GM18873 (cell line): ENCODE results near the gene RPS8.
"Not testable (repeated sequence)": the region's sequence is repeated elsewhere in the genome, so short reads cannot be mapped to it uniquely, and the experiment has no call there.

ENCODE experiments used
- ATAC-seq: cut with Tn5 transposase; IDR thresholded peaks from one replicate; pipeline ENCODE4 v1.9.1; 2021; ENCODE audit warnings: mild to moderate bottlenecking, moderate library complexity, moderate number of reproducible peaks; ENCODE audit not compliant: unreplicated experiment, low FRiP score

Gene RPS8

GRCh38 chr1:44775078-44775929 lies at the start of gene RPS8:
Gene RPS8 (plus strand): TSS chr1:44775540. CDS start chr1:44775597, 57 bp downstream.
- peak; percentile 70 for ATAC-seq

DNA sequence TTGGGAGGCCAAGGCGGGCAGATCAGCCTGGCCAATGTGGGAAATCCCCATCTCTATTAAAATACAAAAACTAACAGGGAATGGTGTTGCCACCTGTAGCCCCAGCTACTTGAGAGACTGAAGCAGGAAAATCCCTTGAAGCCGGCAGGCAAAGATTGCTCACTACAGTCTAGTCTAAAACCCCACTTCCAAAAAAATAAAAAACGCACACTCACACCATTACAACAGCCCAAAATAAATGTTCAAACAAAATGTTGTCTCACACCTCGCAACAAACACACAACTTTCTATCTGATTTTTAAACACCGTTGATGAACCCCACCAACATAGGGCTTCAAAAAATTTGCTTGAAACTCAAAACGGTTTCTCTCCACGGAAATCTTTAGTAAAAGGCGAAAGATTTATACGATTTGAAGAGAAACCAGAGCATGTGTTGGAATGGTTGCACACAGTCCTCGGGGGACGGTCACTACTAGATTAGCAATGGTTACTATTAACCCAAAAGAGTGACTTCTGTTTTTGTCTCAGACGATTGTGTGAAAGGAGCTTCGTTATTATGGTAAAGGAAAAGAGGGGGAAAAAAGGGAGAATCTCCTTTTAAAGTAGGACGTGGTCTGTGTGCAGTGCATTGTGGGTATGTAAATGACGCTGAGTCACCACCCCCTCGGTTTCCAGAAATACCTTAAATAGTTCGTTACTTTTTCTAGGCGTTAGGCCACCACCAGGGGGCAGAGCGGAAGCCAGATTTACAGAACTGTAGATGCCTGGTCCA lies 44.4 kb upstream of the RPS8 start, which contains the start of gene RNU5D-1:
Gene RNU5D-1 (minus strand): TSS at position 430 of the 772 bp plus-strand sequence.
- ATAC-seq = peak; percentile 50

GRCh38 chr1:44733365-44733764 lies 42.0 kb upstream of the RPS8 start:
- no peak for ATAC-seq

DNA sequence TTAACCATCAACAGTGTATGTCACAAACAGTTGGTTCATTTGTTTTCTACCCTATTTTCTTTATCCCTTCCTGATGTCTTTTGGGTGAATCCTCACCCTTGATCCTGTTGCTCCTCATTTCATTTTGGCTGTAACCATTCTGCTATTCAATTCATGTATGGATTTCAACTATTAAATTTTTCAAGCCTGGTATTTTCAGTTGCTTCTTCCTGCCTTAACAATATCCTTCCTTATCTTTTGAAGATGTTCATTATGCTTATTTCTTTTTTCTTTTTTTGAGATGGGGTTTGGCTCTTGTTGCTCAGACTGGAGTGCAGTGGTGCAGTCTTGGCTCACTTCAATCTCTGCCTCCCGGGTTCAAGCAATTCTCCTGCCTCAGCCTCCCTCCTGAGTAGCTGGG lies 41.6 kb upstream of the RPS8 start:
- no peak for ATAC-seq

- ATAC-seq = no peak
Observed at GRCh38 chr1:44735992-44736391, 39.3 kb upstream of the RPS8 start.

DNA sequence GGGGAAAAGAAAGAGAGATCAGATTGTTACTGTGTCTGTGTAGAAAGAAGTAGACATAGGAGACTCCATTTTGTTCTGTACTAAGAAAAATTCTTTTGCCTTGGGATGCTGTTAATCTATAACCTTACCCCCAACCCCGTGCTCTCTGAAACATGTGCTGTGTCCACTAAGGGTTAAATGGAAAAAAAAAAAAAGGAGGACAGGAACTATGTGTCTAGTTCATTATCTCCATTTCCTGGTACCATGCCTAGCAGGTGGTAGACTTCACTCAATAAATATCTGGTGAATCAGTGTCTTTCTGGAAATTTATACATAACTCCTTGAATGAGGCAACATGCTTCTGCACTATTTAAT lies 36.4 kb upstream of the RPS8 start:
- ATAC-seq = not testable (repeated sequence)

- ATAC-seq = peak; percentile 91
Observed at GRCh38 chr1:44739307-44740178, 35.8 kb upstream of the RPS8 start, which contains the start of gene KIF2C. Gene KIF2C (plus strand): TSS chr1:44739837. CDS start chr1:44739933, 96 bp downstream.

GRCh38 chr1:44740179-44740617 lies 35.1 kb upstream of the RPS8 start:
- peak; percentile 9 for ATAC-seq

- no peak for ATAC-seq
Observed at GRCh38 chr1:44743211-44743610, 32.1 kb upstream of the RPS8 start.

GRCh38 chr1:44747878-44748277 lies 27.5 kb upstream of the RPS8 start:
- ATAC-seq = no peak

DNA sequence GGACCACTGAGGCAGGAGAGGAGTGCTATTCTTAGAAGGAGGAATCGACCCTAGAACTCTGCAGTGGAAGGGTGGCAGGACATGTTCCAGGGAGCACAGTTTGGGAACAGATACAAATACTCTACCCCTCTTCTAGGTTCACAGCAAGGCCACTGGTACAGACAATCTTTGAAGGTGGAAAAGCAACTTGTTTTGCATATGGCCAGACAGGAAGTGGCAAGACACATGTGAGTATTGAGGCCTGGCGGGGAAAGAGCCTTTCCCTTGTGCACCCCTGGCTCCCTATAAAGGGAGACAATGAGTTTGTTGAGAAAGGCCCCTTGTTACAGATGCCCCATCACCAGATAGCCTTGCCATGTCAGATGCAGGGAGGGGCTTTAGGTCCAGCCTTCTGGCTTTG lies 17.9 kb upstream of the RPS8 start:
- no peak for ATAC-seq

- ATAC-seq = no peak
Observed at GRCh38 chr1:44759077-44759476, 16.3 kb upstream of the RPS8 start.

- no peak for ATAC-seq
Observed at GRCh38 chr1:44760876-44761275, 14.5 kb upstream of the RPS8 start.

DNA sequence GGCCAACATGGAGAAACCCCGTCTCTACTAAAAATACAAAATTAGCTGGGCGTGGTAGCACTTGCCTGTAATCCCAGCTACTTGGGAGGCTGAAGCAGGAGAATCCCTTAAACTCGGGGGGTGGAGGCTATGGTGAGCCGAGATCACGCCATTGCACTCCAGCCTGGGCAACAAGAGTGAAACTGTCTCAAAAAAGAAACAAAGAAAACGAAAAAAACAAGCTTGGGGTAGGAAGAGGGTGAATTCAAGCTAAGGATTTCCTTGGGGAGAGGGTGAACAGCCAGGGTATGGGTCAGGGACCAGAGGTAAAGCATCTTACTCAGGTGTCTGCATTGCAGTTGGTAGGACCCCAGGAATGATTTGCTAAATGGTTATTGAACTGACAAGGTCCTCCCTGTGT lies 8.9 kb upstream of the RPS8 start:
- not testable (repeated sequence) for ATAC-seq

DNA sequence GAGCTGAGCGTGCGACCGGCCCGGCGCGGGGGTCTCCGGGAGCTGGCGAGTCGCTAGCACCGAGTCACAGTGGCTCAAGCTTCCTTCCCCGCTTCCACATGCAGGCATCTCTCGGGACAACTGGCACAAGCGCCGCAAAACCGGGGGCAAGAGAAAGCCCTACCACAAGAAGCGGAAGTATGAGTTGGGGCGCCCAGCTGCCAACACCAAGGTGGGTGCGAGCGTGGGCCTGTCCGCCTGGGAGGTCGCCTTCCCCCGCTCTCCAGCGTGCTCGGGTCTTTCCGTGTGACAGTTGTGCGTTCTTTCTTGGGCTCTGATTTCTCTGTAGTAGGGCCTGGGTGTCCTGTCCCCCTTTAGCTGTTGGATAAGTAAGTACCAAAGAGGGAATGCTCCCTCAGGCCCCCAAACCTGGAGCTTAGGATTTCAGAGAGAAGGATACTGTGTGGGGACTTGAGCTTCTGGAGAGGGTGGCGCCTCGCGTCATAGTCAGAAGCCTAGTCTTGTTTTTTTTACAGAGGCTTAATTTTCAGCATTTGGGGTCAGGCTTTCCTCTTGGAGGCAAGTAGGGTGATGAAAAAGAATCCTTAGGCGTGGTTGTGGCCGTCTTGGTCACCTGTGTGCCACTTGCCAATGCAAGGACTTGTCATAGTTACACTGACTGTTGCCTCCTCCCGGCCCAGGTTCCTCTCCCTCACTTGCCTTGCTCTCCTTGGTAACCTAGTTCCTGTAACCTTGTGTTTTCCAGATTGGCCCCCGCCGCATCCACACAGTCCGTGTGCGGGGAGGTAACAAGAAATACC lies 790 bp downstream of the RPS8 start:
- ATAC-seq = peak; percentile 9

GRCh38 chr1:44776730-44777068 lies 1.4 kb downstream of the RPS8 start:
- no peak for ATAC-seq

- no peak for ATAC-seq
Observed at GRCh38 chr1:44777547-44777946, 2.2 kb downstream of the RPS8 start.

GRCh38 chr1:44777969-44778635 lies 2.8 kb downstream of the RPS8 start:
- ATAC-seq = no peak
